NT2/D1 (cell line): ENCODE data around the gene ZNF567.
"Not testable (repeated sequence)": the region's sequence is repeated elsewhere in the genome, so short reads cannot be mapped to it uniquely, and the experiment has no call there.

ENCODE experiments used
- DNase-seq: peaks from one replicate; pipeline ENCODE4 v3.0.0-alpha.2; 2011; ENCODE audit warnings: low read depth, low spot score
- H3K27me3 ChIP-seq: 2 replicates; pipeline ENCODE4 v1.6.0; 2011; ENCODE audit warnings: mild to moderate bottlenecking; ENCODE audit not compliant: insufficient read length, insufficient read depth
- H3K36me3 ChIP-seq: 2 replicates; pipeline ENCODE4 v1.6.1; 2011; ENCODE audit warnings: mild to moderate bottlenecking, low read length, mixed read lengths; ENCODE audit not compliant: insufficient read depth, insufficient read length
- H3K4me1 ChIP-seq: 2 replicates; pipeline ENCODE4 v1.5.1; 2011; ENCODE audit not compliant: insufficient read depth, insufficient read length
- H3K4me3 ChIP-seq: 2 replicates; pipeline ENCODE4 v1.5.1; 2011; ENCODE audit warnings: low read depth; ENCODE audit not compliant: insufficient read length
- H3K9ac ChIP-seq: 2 replicates; pipeline ENCODE4 v1.6.0; 2011; ENCODE audit warnings: low read depth; ENCODE audit not compliant: insufficient read length
- H3K9me3 ChIP-seq: 2 replicates; pipeline ENCODE4 v1.5.1; 2011; ENCODE audit warnings: mild to moderate bottlenecking, low read length; ENCODE audit not compliant: insufficient read depth
- SUZ12 ChIP-seq: IDR thresholded peaks from 2 replicates; pipeline ENCODE4 v1.6.1; 2011; ENCODE audit not compliant: insufficient read length, insufficient read depth; ENCODE audit errors: extremely low read depth
- YY1 ChIP-seq: IDR thresholded peaks from 2 replicates; pipeline ENCODE4 v1.6.1; 2011; ENCODE audit not compliant: insufficient read length, insufficient read depth
- ZNF274 ChIP-seq: IDR thresholded peaks from 2 replicates; pipeline ENCODE4 v1.6.1; 2011; ENCODE audit warnings: mild to moderate bottlenecking, low read depth, low read length

The ZNF567 gene

DNA sequence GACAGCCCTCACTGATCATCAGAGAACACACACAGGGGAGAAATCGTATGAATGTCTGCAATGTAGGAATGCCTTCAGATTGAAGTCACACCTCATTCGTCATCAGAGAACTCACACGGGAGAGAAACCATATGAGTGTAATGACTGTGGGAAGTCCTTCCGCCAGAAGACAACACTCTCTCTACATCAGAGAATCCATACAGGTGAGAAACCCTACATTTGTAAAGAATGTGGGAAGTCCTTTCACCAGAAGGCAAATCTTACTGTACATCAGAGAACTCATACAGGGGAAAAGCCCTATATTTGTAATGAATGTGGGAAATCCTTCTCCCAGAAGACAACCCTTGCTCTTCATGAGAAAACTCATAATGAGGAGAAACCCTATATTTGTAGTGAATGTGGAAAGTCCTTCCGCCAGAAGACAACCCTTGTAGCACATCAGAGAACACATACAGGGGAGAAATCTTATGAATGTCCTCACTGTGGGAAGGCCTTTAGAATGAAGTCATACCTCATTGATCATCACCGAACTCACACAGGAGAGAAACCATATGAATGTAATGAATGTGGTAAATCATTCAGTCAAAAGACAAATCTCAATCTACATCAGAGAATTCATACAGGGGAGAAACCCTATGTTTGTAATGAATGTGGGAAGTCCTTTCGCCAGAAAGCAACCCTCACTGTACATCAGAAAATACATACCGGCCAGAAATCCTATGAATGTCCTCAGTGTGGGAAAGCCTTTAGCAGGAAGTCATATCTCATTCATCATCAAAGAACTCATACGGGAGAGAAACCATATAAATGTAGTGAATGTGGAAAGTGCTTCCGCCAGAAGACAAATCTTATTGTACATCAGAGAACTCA lies 32.5 kb downstream of the ZNF567 start:
- Histone ChIP-seq H3K4me1 (no peaks in the 10 kb centered on the region), H3K27me3 (no peaks in the 10 kb centered on the region), H3K9me3 (peaks cover 84% of the 10 kb centered on the region), H3K4me3 (no peak overlapping the region), H3K36me3 (peaks cover 67% of the 10 kb centered on the region), H3K9ac (no peak overlapping the region)
- DNase-seq = no peak
- no peak for TF ChIP-seq YY1
- TF ChIP-seq SUZ12 = no peak
- peak; percentile 99 for TF ChIP-seq ZNF274

DNA sequence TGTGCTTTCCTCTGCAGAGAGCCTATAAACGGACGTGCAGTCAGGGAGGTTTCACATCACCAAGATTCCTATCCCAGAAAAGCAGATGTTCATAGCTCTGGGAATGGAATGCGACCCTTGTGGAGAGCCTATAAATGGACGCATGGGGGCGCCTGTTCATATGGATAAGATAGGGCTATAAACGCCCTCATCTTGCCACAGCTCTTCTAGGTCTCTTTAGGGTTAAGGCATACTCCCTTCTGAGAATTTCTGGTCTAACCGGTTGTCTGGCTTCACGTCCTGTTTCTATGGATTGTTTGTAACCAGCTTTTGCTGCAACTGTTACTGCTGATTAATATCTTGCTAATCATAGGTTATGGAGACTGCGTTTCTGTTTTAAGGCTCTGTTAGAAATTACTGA lies 48.8 kb downstream of the ZNF567 start:
- H3K4me1 ChIP-seq, H3K4me3 ChIP-seq, DNase-seq, H3K36me3 ChIP-seq, H3K9ac ChIP-seq, H3K27me3 ChIP-seq, H3K9me3 ChIP-seq: not testable (repeated sequence)

DNA sequence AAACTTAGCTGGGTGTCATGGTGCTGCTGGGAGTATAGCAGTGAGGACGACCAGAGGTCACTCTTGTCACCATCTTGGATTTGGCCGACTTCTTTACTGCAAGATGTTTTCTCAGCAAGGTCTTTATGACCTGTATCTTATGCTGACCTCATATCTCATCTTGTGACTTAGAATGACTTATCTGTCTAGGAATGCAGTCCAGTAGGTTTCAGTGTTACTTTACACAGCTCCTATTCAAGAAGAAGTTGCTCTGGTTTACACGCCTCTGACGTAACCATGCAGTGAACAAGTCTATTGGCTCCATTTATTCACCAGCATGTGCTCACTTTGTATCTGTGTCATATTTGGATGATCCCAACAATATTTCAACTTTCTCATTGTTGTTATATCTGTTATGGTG lies 58.5 kb downstream of the ZNF567 start:
- no peak for TF ChIP-seq SUZ12
- no peak for TF ChIP-seq ZNF274
- TF ChIP-seq YY1 = no peak
- no peak for DNase-seq
- Histone ChIP-seq H3K9me3 (peaks cover 53% of the 10 kb centered on the region), H3K9ac (no peak overlapping the region), H3K36me3 (peaks cover 61% of the 10 kb centered on the region), H3K4me3 (no peak overlapping the region), H3K4me1 (no peaks in the 10 kb centered on the region), H3K27me3 (no peaks in the 10 kb centered on the region)

DNA sequence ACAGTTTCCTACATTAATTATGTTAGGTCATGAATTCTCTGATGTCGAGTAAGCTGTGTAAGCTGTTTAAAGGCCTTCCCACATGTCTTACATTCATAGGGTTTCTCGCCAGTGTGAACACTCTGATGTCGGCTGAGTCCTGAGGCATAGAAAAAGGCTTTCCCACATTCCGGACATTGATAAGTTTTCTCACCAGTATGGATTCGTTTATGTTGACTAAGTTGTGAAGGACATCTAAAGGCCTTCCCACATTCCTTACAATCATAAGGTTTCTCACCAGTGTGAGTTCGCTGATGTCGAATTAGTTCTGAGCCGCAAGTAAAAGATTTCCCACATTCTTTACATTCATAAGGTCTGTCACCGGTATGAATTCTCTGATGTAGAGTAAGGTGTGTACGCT lies 60.3 kb downstream of the ZNF567 start:
- no peak for DNase-seq
- Histone ChIP-seq H3K4me3 (no peak overlapping the region), H3K9me3 (peaks cover 72% of the 10 kb centered on the region), H3K9ac (no peak overlapping the region), H3K4me1 (no peaks in the 10 kb centered on the region), H3K36me3 (peaks cover 80% of the 10 kb centered on the region), H3K27me3 (no peaks in the 10 kb centered on the region)
- TF ChIP-seq SUZ12 (no peak), ZNF274 (peak; percentile 32; the same call in 1 of the 2 replicates), YY1 (no peak)

DNA sequence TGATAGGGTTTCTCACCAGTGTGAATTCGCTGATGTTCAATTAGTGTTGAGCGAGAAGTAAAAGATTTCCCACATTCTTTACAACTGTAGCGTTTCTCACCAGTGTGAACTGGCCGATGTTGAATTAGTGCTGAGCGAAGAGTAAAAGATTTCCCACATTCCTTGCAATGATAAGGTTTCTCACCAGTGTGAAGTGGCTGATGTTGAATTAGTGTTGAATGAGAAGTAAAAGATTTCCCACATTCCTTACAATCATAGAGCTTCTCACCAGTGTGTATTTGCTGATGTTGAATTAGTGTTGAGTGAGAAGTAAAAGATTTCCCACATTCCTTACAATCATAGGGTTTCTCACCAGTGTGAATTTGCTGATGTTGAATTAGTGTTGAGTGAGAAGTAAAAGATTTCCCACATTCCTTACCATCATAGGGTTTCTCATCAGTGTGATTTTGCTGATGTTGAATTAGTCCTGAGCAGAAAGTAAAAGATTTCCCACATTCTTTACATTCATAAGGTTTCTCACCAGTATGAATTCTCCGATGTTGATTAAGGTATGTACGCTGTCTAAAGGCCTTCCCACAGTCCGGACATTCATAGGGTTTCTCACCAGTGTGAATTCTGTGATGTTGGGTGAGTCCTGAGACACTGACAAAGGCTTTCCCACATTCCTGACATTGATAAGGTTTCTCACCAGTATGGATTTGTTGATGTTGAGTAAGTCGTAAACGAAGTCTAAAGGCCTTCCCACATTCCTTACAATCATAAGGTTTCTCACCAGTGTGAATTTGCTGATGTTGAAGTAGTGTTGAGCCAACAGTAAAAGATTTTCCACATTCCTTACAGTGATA lies 61.2 kb downstream of the ZNF567 start:
- DNase-seq = no peak
- Histone ChIP-seq H3K9me3 (peaks cover 81% of the 10 kb centered on the region), H3K4me1 (no peaks in the 10 kb centered on the region), H3K27me3 (no peaks in the 10 kb centered on the region), H3K9ac (no peak overlapping the region), H3K4me3 (no peak overlapping the region), H3K36me3 (peaks cover 89% of the 10 kb centered on the region)
- no peak for TF ChIP-seq SUZ12
- TF ChIP-seq ZNF274 = peak; percentile 40

GRCh38 chr19:36749613-36750012 lies 62.2 kb downstream of the ZNF567 start:
- not testable (repeated sequence) for H3K4me1 ChIP-seq, H3K27me3 ChIP-seq, H3K4me3 ChIP-seq, H3K9ac ChIP-seq, DNase-seq
- H3K9me3 ChIP-seq = peaks cover 88% of the 10 kb centered on the region
- H3K36me3 ChIP-seq = peaks cover 96% of the 10 kb centered on the region

GRCh38 chr19:36750066-36750691 lies 62.8 kb downstream of the ZNF567 start:
- Histone ChIP-seq H3K4me1 (no peaks in the 10 kb centered on the region), H3K36me3 (peaks cover 97% of the 10 kb centered on the region), H3K4me3 (no peak overlapping the region), H3K9ac (no peak overlapping the region), H3K27me3 (no peaks in the 10 kb centered on the region), H3K9me3 (peaks cover 93% of the 10 kb centered on the region)
- TF ChIP-seq ZNF274 = peak; percentile 88
- no peak for TF ChIP-seq SUZ12
- no peak for DNase-seq
